PFSK-1 (cell line): ENCODE data around the gene APOF.

Source experiments
- FOXP2 ChIP-seq: optimal IDR thresholded peaks from 2 replicates; pipeline ENCODE3; 2011; ENCODE audit warnings: borderline replicate concordance, control low read depth, inconsistent platforms; ENCODE audit not compliant: insufficient read depth; ENCODE audit errors: extremely low read length, extremely low read depth
- POLR2AphosphoS5 ChIP-seq: IDR thresholded peaks from 2 replicates; pipeline ENCODE4 v1.6.1; 2012; ENCODE audit warnings: low read depth, mild to moderate bottlenecking, control low read depth, low read length, moderate library complexity
- SIN3A ChIP-seq: IDR thresholded peaks from 2 replicates; pipeline ENCODE4 v1.6.1; 2012; ENCODE audit warnings: mild to moderate bottlenecking, low read length, moderate library complexity, borderline replicate concordance; ENCODE audit not compliant: insufficient read depth
- TAF1 ChIP-seq: IDR thresholded peaks from 2 replicates; pipeline ENCODE4 v1.6.1; 2012; ENCODE audit warnings: low read length, control low read depth, borderline replicate concordance; ENCODE audit not compliant: insufficient read depth
- TF ChIP-seq, protein P1 (sequence below), 2 experiments: IDR thresholded peaks; 2 replicates each; pipeline versions ENCODE4 v1.6.1 to v1.8.0; 2011 to 2012; ENCODE audit warnings: low read depth in 2 of 2, low read length in 2 of 2, control low read depth in 1 of 2, inconsistent platforms in 1 of 2, mild to moderate bottlenecking in 1 of 2, moderate library complexity in 1 of 2; ENCODE audit not compliant: insufficient read depth in 1 of 2

GRCh38 chr12:56326533-56326932 lies 36.1 kb downstream of the APOF start:
- no peak for TF ChIP-seq POLR2AphosphoS5
- no peak for TF ChIP-seq TAF1
- TF ChIP-seq, protein P1, sequence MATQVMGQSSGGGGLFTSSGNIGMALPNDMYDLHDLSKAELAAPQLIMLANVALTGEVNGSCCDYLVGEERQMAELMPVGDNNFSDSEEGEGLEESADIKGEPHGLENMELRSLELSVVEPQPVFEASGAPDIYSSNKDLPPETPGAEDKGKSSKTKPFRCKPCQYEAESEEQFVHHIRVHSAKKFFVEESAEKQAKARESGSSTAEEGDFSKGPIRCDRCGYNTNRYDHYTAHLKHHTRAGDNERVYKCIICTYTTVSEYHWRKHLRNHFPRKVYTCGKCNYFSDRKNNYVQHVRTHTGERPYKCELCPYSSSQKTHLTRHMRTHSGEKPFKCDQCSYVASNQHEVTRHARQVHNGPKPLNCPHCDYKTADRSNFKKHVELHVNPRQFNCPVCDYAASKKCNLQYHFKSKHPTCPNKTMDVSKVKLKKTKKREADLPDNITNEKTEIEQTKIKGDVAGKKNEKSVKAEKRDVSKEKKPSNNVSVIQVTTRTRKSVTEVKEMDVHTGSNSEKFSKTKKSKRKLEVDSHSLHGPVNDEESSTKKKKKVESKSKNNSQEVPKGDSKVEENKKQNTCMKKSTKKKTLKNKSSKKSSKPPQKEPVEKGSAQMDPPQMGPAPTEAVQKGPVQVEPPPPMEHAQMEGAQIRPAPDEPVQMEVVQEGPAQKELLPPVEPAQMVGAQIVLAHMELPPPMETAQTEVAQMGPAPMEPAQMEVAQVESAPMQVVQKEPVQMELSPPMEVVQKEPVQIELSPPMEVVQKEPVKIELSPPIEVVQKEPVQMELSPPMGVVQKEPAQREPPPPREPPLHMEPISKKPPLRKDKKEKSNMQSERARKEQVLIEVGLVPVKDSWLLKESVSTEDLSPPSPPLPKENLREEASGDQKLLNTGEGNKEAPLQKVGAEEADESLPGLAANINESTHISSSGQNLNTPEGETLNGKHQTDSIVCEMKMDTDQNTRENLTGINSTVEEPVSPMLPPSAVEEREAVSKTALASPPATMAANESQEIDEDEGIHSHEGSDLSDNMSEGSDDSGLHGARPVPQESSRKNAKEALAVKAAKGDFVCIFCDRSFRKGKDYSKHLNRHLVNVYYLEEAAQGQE (IDR thresholded peaks at IDR 0.05; ENCODE audit: insufficient read depth in 1 of 2, low read depth in 2 of 2, low read length in 2 of 2), result no peak
- TF ChIP-seq SIN3A, result no peak
- no peak for TF ChIP-seq FOXP2
